ENCODE data around the gene FDXR. TPM values are rescaled to one million over a fixed set of nuclear protein-coding genes. Genes with fewer than 3 reads are reported as not detected.
A peak's percentile ranks its signal among the peaks of the same experiment; 100 is the strongest.

FDXR gene
- total and polyA plus RNA-seq, 2 donors (not counting 1 experiment from before 2014, with no cell fraction given): 4.6 to 7.0 TPM

GRCh38 chr17:74892974-74893911, 20.4 kb upstream of the FDXR start, which contains the start of gene FADS6:
FADS6 (minus strand) TSS chr17:74893633; CDS start chr17:74893595, 38 bp downstream.
- peaks cover 45% of the 10 kb centered on the region for H3K27me3 Mint-ChIP-seq
- H3K4me1 Mint-ChIP-seq: peaks cover 2% of the 10 kb centered on the region
- peak; percentile 36 for ATAC-seq (ENCODE audit: low read depth)
- intact Hi-C loops (cut with micrococcal nuclease): no loop called here
- Histone ChIP-seq H2AFZ (ENCODE audit: insufficient read depth, low read depth, low read length, poor library complexity, severe bottlenecking) (peak within 1 kb of the TSS; percentile 38), H3K4me1 (ENCODE audit: control insufficient read depth in 2 of 2, insufficient read depth in 2 of 2, low read length in 2 of 2) (peaks cover 6 to 16% of the 10 kb centered on the region in 2 donors), H3K9ac (ENCODE audit: low read length) (no peak within 1 kb of the TSS), H3K27ac (ENCODE audit: low read length in 2 of 2) (no peak within 1 kb of the TSS), H3K4me3 (ENCODE audit: control extremely low read depth in 1 of 5, extremely low read depth in 1 of 5, insufficient read depth in 1 of 5, low read depth in 2 of 5, low read length in 4 of 5) (peak within 1 kb of the TSS in 2 of 5 experiments; percentile 15 to 36), H3K9me3 (ENCODE audit: control extremely low read depth in 1 of 3, control insufficient read depth in 2 of 3, insufficient read depth in 1 of 3, low read length in 2 of 3) (peaks cover 0 to 6% (median 0%) of the 10 kb centered on the region in 3 donors), H3K4me2 (replicated peaks; ENCODE audit: low read depth, low read length, poor library complexity, severe bottlenecking) (peak within 1 kb of the TSS; percentile 68), H4K20me1 (ENCODE audit: control insufficient read depth, insufficient read depth, low read length, poor library complexity, severe bottlenecking) (no peaks in the 10 kb centered on the region), H3K27me3 (replicated peaks in 1 of 4; ENCODE audit: control extremely low read depth in 1 of 4, control insufficient read depth in 3 of 4, insufficient read depth in 4 of 4, low read length in 3 of 4) (peaks cover 0 to 44% (median 9%) of the 10 kb centered on the region in 4 experiments), H3K79me2 (ENCODE audit: control insufficient read depth, insufficient read depth, low read length) (no peaks in the 10 kb centered on the region), H3K36me3 (replicated peaks in 1 of 2; ENCODE audit: control extremely low read depth in 1 of 2, control insufficient read depth in 1 of 2, extremely low read depth in 1 of 2, insufficient read depth in 2 of 2, low read length in 1 of 2) (no peaks in the 10 kb centered on the region)
- 9% methylated on average over 83 of the region's 86 CpGs for whole genome bisulfite sequencing (ENCODE audit: insufficient coverage)
- peak within 1 kb of the TSS; percentile 71 for H3K4me3 Mint-ChIP-seq
- no peaks in the 10 kb centered on the region for H3K9me3 Mint-ChIP-seq (ENCODE audit: insufficient read depth)
- CTCF ChIA-PET: no interaction called here
- POLR2A ChIA-PET: no interaction called here
- TF ChIP-seq EZH2 (IDR thresholded peaks at IDR 0.05; ENCODE audit: borderline replicate concordance, insufficient read depth, low read depth, low read length, poor library complexity, severe bottlenecking): no peak
- TF ChIP-seq CTCF (IDR thresholded peaks at IDR 0.05): no peak
- no peak for DNase-seq
- peak within 1 kb of the TSS; percentile 34 for H3K27ac Mint-ChIP-seq
